A673 (cell line): ENCODE results near the gene PI16.

Experiments
- CTCF ChIP-seq: fragments of 300-800, 200-600 bp; sonication (generic); conservative IDR thresholded peaks from 2 replicates; pipeline ENCODE4 v1.5.1; 2017; ENCODE audit warnings: low read depth, mild to moderate bottlenecking, antibody characterized with exemption, low read length, moderate library complexity, mixed read lengths
- EZH2 ChIP-seq: fragments of 200-600 bp; sonication (generic); IDR thresholded peaks from 2 replicates; pipeline ENCODE4 v1.6.1; 2017; ENCODE audit warnings: borderline replicate concordance, low read depth, mild to moderate bottlenecking, mixed read lengths, antibody characterized with exemption, low read length; ENCODE audit not compliant: poor library complexity, severe bottlenecking

GRCh38 chr6:36983538-36983937, 29.0 kb downstream of the PI16 start:
- TF ChIP-seq CTCF, result no peak
- no peak for TF ChIP-seq EZH2
